GM18907 (cell line): Measurements from ENCODE around the gene SLX9.
"Not testable (repeated sequence)": the region's sequence is repeated elsewhere in the genome, so short reads cannot be mapped to it uniquely, and the experiment has no call there.

Experiments
- ATAC-seq: cut with Tn5 transposase; IDR thresholded peaks from one replicate; pipeline ENCODE4 v1.9.1; 2021; ENCODE audit warnings: mild to moderate bottlenecking, moderate library complexity; ENCODE audit not compliant: unreplicated experiment

The SLX9 gene

DNA sequence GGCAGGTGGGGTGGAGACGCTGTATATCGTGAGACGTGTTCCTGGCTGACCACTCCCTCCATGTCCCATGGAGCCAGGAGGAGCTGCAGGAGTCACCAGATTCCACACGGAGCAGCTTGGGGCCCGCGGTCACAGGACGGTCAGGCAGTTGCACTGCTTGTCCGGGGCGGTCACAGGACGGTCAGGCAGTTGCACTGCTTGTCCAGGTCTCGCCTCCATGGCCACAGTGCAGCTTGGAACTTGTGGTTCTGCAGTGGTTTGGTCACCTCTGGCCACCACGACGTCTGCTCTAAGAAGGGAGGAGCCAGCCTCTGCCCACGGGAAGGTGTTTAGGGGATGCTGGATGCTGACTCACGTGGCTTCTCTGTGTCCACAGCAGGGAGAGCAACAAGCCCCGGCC lies 33.0 kb downstream of the SLX9 start:
- no peak for ATAC-seq

DNA sequence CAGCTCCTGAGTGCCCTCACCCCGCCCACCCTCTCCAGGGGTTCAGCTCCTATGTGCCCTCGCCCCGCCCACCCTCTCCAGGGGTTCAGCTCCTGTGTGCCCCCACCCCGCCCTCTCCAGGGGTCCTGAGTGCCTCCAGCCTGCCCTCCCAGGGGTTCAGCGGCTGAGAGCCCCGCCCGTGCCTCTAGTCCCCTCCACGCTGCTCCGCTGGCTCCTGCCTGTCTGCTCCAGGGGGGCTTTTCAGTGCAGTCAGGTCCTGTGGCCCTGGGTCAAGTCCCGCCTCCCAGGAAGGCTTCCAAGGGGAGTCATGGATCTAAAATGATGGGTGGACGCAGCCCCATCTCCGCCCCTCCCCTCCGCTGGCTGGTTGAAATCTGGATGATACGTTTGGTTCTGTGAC lies 33.8 kb downstream of the SLX9 start:
- no peak for ATAC-seq

DNA sequence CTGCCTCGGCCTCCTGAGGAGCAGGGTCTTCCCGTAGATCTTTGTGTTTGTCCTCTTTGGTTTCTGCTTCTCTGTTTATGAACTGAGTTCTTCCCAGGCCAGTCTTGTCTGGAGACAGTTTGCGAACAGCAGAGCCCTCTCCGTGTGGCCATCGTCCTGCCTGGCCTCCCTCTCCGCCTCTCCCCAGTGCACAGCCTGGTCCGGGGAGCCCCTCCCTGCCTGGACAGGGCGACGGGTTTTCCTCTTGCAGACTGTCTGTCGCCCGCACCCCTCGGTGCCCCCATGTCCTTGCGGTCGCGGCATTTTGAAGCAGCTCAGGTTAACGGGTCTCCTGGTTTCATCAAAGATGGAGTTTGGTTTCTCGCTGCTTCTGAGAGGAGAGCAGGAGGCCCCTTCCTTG lies 34.8 kb downstream of the SLX9 start:
- ATAC-seq = no peak

GRCh38 chr21:44975720-44976555 lies 36.1 kb downstream of the SLX9 start:
- no peak for ATAC-seq

- not testable (repeated sequence) for ATAC-seq
These were observed 36.9 kb downstream of the SLX9 start for GRCh38 chr21:44976556-44977393.

GRCh38 chr21:44977616-44978340 lies 37.9 kb downstream of the SLX9 start:
- ATAC-seq = no peak

GRCh38 chr21:44979687-44980561 lies 40.1 kb downstream of the SLX9 start:
- ATAC-seq = no peak

- no peak for ATAC-seq
These were observed 41.0 kb downstream of the SLX9 start for GRCh38 chr21:44980562-44981489.

DNA sequence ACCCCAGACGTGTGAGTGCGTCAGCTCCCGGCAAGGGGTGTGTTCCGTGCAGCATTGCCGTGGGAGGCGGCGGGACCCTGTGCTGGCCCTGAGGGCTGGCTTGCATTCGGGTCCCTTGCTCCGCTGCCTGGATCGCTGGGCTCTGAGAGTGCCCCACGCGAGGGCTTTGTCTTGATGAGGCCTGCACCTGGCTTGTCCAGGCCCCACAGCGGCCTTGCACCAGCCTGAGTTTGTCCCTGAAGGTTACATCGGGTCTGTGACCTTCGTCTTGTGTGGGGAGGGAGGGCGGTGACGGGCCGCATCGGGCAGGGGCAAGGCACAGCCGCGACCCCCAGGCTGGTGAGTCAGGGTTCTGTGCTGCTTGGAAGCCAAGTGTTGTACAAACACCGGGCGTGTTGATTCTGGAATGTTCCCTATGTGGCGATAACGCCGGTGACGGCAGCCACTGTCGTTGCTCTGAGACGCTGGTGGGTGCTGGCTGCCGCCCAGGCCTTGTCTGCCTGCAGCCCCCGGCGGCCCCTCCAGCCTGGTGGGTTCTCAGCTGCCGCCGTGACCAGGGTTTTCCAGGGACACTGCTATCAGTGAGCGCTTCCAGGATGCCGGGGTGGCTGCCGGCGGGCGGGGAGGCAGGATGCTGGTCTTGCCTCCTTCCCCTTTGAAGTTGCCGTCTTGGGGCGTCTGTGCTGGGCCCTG lies 42.9 kb downstream of the SLX9 start:
- ATAC-seq = no peak

- no peak for ATAC-seq
These were observed 43.8 kb downstream of the SLX9 start for GRCh38 chr21:44983421-44984206.

- no peak for ATAC-seq
These were observed 44.6 kb downstream of the SLX9 start for GRCh38 chr21:44984428-44984791.

GRCh38 chr21:44984792-44985440 lies 45.1 kb downstream of the SLX9 start:
- ATAC-seq = no peak

DNA sequence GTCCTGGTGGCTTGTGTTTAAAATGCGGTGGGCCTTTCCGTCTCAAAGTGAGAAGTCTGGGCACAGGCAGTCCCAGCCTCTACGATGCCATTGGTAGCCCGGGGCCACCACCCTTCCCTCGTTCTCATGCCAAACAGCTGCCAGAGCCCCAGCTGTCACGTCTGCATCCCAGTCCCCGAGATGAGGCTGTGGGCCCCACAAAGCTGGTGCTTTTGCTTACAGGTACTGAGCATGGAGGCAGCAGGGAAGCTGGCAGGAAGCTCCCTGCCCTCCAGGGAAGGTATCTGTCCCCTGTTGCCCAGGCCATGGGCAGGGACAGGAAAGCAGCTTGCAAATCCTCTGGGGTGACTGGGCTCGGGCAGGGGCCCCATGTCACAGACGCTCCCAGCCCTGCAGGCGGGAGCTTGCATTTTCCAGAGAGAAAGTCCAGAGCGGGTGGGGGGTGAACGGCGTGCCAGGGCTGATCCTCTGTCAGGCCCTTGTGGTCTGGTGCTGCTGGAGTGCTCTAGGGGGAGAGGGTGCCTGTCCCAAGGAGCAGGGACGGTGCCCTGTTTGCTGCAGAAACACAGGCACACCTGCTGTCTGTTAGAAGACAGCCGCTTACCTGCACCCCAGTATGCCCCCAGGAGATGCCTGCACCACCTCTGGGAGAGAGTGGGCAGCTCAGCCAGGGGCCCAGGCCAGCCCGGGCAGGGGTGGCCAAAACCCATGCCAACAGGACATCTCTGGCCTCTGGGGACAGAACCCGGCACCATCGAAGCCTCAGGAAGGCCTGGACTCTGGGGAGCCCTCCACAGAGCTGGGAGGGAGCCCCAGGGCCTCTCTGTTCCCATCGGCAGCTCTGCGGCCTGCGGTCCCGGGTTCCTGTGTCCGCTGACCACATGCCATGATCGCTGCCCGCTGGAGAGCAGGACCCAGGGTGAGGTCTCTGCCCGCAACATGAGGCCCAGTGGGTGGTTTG lies 45.9 kb downstream of the SLX9 start:
- no peak for ATAC-seq

GRCh38 chr21:44986471-44987291 lies 46.9 kb downstream of the SLX9 start:
- no peak for ATAC-seq

DNA sequence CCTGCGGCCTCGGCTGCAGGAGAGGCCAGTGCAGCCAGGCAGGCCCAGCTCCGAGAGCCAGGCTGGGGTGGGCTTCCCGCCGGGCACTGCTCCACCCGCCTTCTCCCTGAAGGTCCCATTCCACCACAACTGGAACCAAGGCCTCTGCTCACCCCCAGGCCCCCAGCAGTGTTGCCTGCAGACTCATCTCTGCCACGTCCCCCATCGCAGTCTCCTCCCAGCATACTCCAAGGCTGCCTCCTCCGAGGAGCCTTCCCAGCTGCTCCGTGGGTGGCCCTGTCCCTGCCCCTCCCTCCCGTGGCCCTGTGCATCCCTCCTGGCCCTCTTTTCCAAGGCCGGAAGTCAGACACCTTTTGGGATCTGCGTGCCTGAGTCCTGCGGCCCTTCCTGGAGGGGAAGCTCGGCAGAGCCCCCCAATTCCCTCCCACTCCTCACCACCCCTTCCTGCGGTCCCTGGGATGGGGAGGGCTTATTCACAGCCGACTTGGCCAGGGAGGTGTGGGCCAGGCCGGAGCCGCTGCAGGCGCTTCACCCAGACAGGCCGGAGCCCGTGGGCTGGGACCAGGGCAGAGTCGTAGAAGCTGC lies 47.6 kb downstream of the SLX9 start:
- ATAC-seq = no peak
